Mesendoderm (in vitro differentiated cells): ENCODE data around the gene PDK1.
A peak's percentile ranks its signal among the peaks of the same experiment; 100 is the strongest.
"Not testable (repeated sequence)": the region's sequence is repeated elsewhere in the genome, so short reads cannot be mapped to it uniquely, and the experiment has no call there.

Experiments used
- DNase-seq: peaks from one replicate; pipeline ENCODE4 v3.0.0; 2013
- H2AK5ac ChIP-seq: 2 replicates; pipeline ENCODE4 v1.6.1; 2013; ENCODE audit warnings: low read length, inconsistent platforms
- H2BK120ac ChIP-seq: 2 replicates; pipeline ENCODE4 v1.6.1; 2013; ENCODE audit warnings: low read depth, mild to moderate bottlenecking, low read length, moderate library complexity, mixed read lengths
- H2BK15ac ChIP-seq: replicated peaks from 2 replicates; pipeline ENCODE4 v1.6.1; 2013; ENCODE audit warnings: low read depth, mild to moderate bottlenecking, moderate library complexity
- H2BK5ac ChIP-seq: 2 replicates; pipeline ENCODE4 v1.6.1; 2013; ENCODE audit warnings: low read length, inconsistent platforms
- H3K18ac ChIP-seq: 2 replicates; pipeline ENCODE4 v1.6.1; 2013; ENCODE audit warnings: mild to moderate bottlenecking, low read length, mixed read lengths
- H3K23ac ChIP-seq: one replicate; pipeline ENCODE4 v1.6.1; 2013; ENCODE audit warnings: low read length
- H3K27ac ChIP-seq: 2 replicates; pipeline ENCODE4 v1.5.1; 2013; ENCODE audit warnings: low read depth, mild to moderate bottlenecking, inconsistent platforms, low read length, moderate library complexity
- H3K27me3 ChIP-seq: 2 replicates; pipeline ENCODE4 v1.6.1; 2013; ENCODE audit warnings: low read length, control low read depth, mild to moderate bottlenecking, inconsistent platforms; ENCODE audit not compliant: insufficient read depth, poor library complexity
- H3K36me3 ChIP-seq: 2 replicates; pipeline ENCODE4 v1.6.1; 2013; ENCODE audit warnings: low read length, inconsistent platforms; ENCODE audit not compliant: control insufficient read depth, insufficient read depth
- H3K4ac ChIP-seq: one replicate; pipeline ENCODE4 v1.6.1; 2013; ENCODE audit warnings: low read depth, mild to moderate bottlenecking, low read length, moderate library complexity
- H3K4me1 ChIP-seq: 2 replicates; pipeline ENCODE4 v1.6.1; 2013; ENCODE audit warnings: low read depth, low read length, inconsistent platforms; ENCODE audit not compliant: control insufficient read depth
- H3K4me2 ChIP-seq: 2 replicates; pipeline ENCODE4 v1.6.1; 2013; ENCODE audit warnings: low read length
- H3K4me3 ChIP-seq: 2 replicates; pipeline ENCODE4 v1.5.1; 2013; ENCODE audit warnings: mild to moderate bottlenecking, low read length
- H3K56ac ChIP-seq: one replicate; pipeline ENCODE4 v1.6.1; 2013; ENCODE audit warnings: low read length
- H3K79me1 ChIP-seq: 2 replicates; pipeline ENCODE4 v1.6.1; 2013; ENCODE audit warnings: low read length, inconsistent platforms
- H3K79me2 ChIP-seq: 2 replicates; pipeline ENCODE4 v1.6.1; 2013; ENCODE audit warnings: mild to moderate bottlenecking, low read length; ENCODE audit not compliant: control insufficient read depth, insufficient read depth
- H3K9ac ChIP-seq: 2 replicates; pipeline ENCODE4 v1.6.1; 2013; ENCODE audit warnings: low read length, inconsistent platforms
- H4K5ac ChIP-seq: one replicate; pipeline ENCODE4 v1.6.1; 2013; ENCODE audit warnings: low read length
- H4K8ac ChIP-seq: one replicate; pipeline ENCODE4 v1.6.1; 2013; ENCODE audit warnings: low read depth, mild to moderate bottlenecking, control low read depth, low read length, moderate library complexity
- WGBS: extraction: QIAGEN DNeasy Blood & Tissue Kit; methylation state at CpG from one replicate; pipeline ENCODE4 v1.1.7; 2013; ENCODE audit warnings: low lambda C conversion rate, missing lambda C conversion rate; ENCODE audit not compliant: insufficient coverage; ENCODE audit errors: extremely low coverage; 5-methylcytosine and 5-hydroxymethylcytosine counted together

The PDK1 gene

GRCh38 chr2:172532461-172532860, 23.4 kb upstream of the PDK1 start:
- not testable (repeated sequence) for H3K4me3 ChIP-seq, H4K5ac ChIP-seq, H3K56ac ChIP-seq, H3K27ac ChIP-seq, H3K27me3 ChIP-seq, H3K4ac ChIP-seq, H3K36me3 ChIP-seq, H3K23ac ChIP-seq, H4K8ac ChIP-seq, H3K79me1 ChIP-seq, H2BK5ac ChIP-seq, H3K79me2 ChIP-seq, H3K4me1 ChIP-seq, H2AK5ac ChIP-seq, DNase-seq, H3K4me2 ChIP-seq, H3K9ac ChIP-seq, H2BK15ac ChIP-seq, H2BK120ac ChIP-seq, H3K18ac ChIP-seq
- WGBS: no CpG with 5 or more reads among the region's 2 CpGs

DNA sequence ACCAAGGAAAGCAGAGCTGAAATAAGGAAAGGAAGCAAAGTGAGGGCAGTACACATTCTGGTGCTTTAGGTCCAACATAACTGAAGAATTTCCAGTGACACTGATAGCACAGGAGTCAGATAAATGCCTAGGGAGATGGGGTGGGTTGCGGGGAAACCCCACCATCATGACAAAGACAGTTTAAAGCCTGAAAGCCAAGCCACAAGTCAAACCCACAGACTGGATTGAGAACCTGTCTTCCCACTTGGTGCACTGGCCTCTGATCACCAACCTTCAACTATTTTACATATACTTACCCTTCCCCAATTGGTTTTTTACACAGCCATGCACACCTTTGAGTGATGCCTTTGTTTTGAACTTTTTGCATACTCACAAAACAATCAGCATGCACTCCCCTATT, 22.2 kb upstream of the PDK1 start:
- no peak overlapping the region for H2AK5ac ChIP-seq
- no peaks in the 10 kb centered on the region for H3K36me3 ChIP-seq
- no CpG with 5 or more reads among the region's 1 CpG for WGBS
- H3K18ac ChIP-seq: no peak overlapping the region
- H3K79me1 ChIP-seq: no peaks in the 10 kb centered on the region
- H3K4me2 ChIP-seq: no peak overlapping the region
- DNase-seq: no peak
- H3K9ac ChIP-seq: no peak overlapping the region
- no peak overlapping the region for H3K27ac ChIP-seq
- no peak overlapping the region for H2BK5ac ChIP-seq
- H2BK120ac ChIP-seq: no peak overlapping the region
- H3K4me3 ChIP-seq: no peak overlapping the region
- H2BK15ac ChIP-seq: no peak overlapping the region
- no peak overlapping the region for H4K5ac ChIP-seq
- no peak overlapping the region for H3K23ac ChIP-seq
- H3K79me2 ChIP-seq: no peaks in the 10 kb centered on the region
- no peaks in the 10 kb centered on the region for H3K4me1 ChIP-seq
- no peak overlapping the region for H4K8ac ChIP-seq
- H3K27me3 ChIP-seq: no peaks in the 10 kb centered on the region
- no peak overlapping the region for H3K56ac ChIP-seq
- no peak overlapping the region for H3K4ac ChIP-seq

DNA sequence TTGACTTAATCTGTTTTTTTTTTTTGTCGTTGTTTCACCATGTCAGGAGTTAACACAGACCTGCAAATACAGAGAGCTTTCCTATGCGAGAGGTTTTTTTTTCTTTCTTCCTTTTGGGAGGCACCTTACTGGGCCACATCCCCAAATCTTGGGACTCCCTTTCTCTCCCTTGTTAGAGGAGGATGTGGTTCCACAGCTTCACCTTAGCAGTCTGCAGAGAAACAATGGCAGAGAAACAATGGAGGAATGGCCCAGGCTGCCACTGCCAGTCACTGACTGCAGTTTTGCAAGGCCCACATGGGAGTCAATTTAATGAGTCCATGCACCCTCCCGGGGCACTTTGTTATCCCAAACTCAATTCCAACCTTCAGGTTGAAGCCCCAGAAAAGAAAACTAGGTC, 20.8 kb upstream of the PDK1 start:
- H3K56ac ChIP-seq: no peak overlapping the region
- WGBS: no CpG with 5 or more reads among the region's 3 CpGs
- no peak overlapping the region for H3K4ac ChIP-seq

GRCh38 chr2:172537851-172538250, 18.0 kb upstream of the PDK1 start:
- not testable (repeated sequence) for H4K5ac ChIP-seq, H3K9ac ChIP-seq, DNase-seq, H2AK5ac ChIP-seq, H3K23ac ChIP-seq, H2BK120ac ChIP-seq, H3K79me2 ChIP-seq, H4K8ac ChIP-seq, H3K56ac ChIP-seq, H3K18ac ChIP-seq, H3K36me3 ChIP-seq, H2BK15ac ChIP-seq, H3K4me3 ChIP-seq, H3K4ac ChIP-seq, H3K4me2 ChIP-seq, H3K4me1 ChIP-seq, H2BK5ac ChIP-seq, H3K27ac ChIP-seq, H3K79me1 ChIP-seq, H3K27me3 ChIP-seq
- no CpG with 5 or more reads among the region's 37 CpGs for WGBS

More for the DNA sequence above, 20.8 kb upstream of the PDK1 start:
- Histone ChIP-seq H3K27me3 (no peaks in the 10 kb centered on the region), H4K5ac (no peak overlapping the region), H2AK5ac (no peak overlapping the region), H3K4me1 (no peaks in the 10 kb centered on the region), H3K79me2 (no peaks in the 10 kb centered on the region), H4K8ac (no peak overlapping the region), H2BK5ac (no peak overlapping the region), H3K27ac (no peak overlapping the region), H3K36me3 (no peaks in the 10 kb centered on the region), H3K4me3 (no peak overlapping the region), H3K79me1 (no peaks in the 10 kb centered on the region), H2BK15ac (no peak overlapping the region), H3K4me2 (no peak overlapping the region), H3K23ac (no peak overlapping the region), H3K9ac (no peak overlapping the region), H2BK120ac (no peak overlapping the region), H3K18ac (no peak overlapping the region)
- no peak for DNase-seq

DNA sequence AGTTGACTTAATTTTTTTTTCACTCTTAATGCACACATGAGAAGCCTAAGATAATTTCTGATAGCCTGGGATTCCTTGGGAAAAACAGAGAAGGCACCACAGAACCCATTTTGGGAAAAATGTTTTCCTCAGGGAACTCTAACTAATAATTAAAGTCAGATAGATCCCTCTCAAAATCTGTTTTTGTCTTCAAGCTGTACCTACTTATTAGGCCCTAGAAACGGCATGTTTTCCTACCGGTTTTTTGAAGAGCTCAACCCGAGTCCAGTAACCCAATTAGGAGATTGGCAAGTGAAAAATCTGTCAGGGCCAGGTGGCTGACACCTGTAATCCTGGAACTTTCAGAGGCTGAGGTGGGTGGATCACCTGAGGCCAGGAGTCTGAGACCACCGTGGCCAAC, 16.1 kb upstream of the PDK1 start:
- Histone ChIP-seq H3K4ac (no peak overlapping the region), H3K9ac (no peak overlapping the region), H2AK5ac (no peak overlapping the region), H2BK5ac (no peak overlapping the region), H4K8ac (no peak overlapping the region), H3K4me1 (no peaks in the 10 kb centered on the region), H4K5ac (no peak overlapping the region), H3K27me3 (no peaks in the 10 kb centered on the region), H2BK120ac (no peak overlapping the region), H3K56ac (no peak overlapping the region), H2BK15ac (no peak overlapping the region), H3K18ac (no peak overlapping the region), H3K79me1 (no peaks in the 10 kb centered on the region), H3K4me3 (no peak overlapping the region), H3K4me2 (no peak overlapping the region), H3K36me3 (no peaks in the 10 kb centered on the region), H3K79me2 (no peaks in the 10 kb centered on the region), H3K23ac (no peak overlapping the region), H3K27ac (no peak overlapping the region)
- peak; percentile 56 for DNase-seq
- WGBS: no CpG with 5 or more reads among the region's 4 CpGs

DNA sequence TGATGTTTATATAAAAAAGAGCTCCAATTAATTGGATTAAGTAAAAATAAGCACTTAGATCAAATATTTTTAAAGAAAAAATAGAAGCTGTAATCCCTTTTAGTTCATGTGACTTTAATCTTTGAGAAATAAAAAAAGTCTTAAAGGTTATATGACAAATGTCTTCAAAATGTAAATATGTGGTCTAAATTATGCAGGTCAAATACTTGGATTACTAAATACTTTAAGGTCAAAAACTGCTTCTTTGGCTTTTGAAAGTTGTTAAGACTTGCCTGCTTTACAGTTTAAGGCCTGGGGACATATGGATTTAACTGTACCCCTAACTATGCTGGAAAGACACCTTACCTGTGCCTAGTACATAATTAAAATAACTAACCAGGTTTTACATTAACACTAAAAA, 15.5 kb upstream of the PDK1 start:
- Histone ChIP-seq H3K4me2 (no peak overlapping the region), H3K18ac (no peak overlapping the region), H3K56ac (no peak overlapping the region), H3K79me2 (no peaks in the 10 kb centered on the region), H3K79me1 (no peaks in the 10 kb centered on the region), H3K4me3 (no peak overlapping the region), H3K27me3 (no peaks in the 10 kb centered on the region), H2BK120ac (no peak overlapping the region), H2AK5ac (no peak overlapping the region), H3K36me3 (no peaks in the 10 kb centered on the region), H3K23ac (no peak overlapping the region), H4K8ac (no peak overlapping the region), H3K4me1 (no peaks in the 10 kb centered on the region), H3K27ac (no peak overlapping the region), H3K9ac (no peak overlapping the region), H4K5ac (no peak overlapping the region), H2BK5ac (no peak overlapping the region), H3K4ac (no peak overlapping the region), H2BK15ac (no peak overlapping the region)
- DNase-seq: no peak
